Measurements from ENCODE around the gene TEAD1. TPM values are rescaled to one million over a fixed set of nuclear protein-coding genes. Genes with fewer than 3 reads are reported as not detected.

TEAD1 gene
- total and polyA plus RNA-seq, 9 of the 15 experiments (the other 6 are each of a cell fraction or from before 2014, with no cell fraction given) = 1.7 to 17.7 (median 10.8) TPM

DNA sequence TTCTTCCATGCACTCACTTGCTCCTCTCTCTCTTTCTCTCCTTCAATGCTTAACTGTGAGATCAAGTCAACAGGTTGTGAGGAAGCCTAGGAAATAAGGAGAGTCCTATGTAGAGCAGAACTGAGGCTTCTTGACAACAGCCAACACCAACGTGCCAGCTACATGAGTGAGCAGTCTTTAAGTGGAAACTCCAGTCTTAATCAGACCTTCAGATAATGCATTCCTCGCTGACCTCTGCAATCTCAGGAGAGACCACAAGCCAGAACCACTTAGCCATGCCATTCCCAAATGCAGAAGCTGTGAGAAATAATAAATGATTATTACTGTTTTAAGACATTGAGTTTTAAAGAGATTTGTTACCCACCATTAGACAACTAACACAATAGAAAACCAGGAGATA, 6.1 kb upstream of the TEAD1 start:
- BruUV-seq (replicated peaks) = no TSS peak
- Histone ChIP-seq H3K27me3 (ENCODE audit: control insufficient read depth in 2 of 2, insufficient read depth in 2 of 2, low read length in 2 of 2) (0 out of 5 replicates have a peak, but pooled peaks cover 0 to 4% of the 10 kb centered on the region in 2 experiments), H3K79me2 (ENCODE audit: control insufficient read depth, insufficient read depth, low read length) (no peaks in the 10 kb centered on the region), H3K4me3 (no peak overlapping the region), H3K9me1 (ENCODE audit: control insufficient read depth, insufficient read depth, low read length) (no peaks in the 10 kb centered on the region), H3K27ac (ENCODE audit: extremely low read depth, low read depth, low read length) (no peak overlapping the region), H3K9me3 (replicated peaks; ENCODE audit: control insufficient read depth, insufficient read depth, low read depth, low read length) (no peaks in the 10 kb centered on the region), H3K4me1 (replicated peaks in 1 of 2; ENCODE audit: control insufficient read depth in 2 of 2, insufficient read depth in 2 of 2, low read length in 2 of 2) (peaks cover 0 to under 1% of the 10 kb centered on the region in 2 experiments; a peak in 1 of 5 replicates), H3K36me3 (ENCODE audit: control insufficient read depth, insufficient read depth, low read length) (no peaks in the 10 kb centered on the region), H4K20me1 (replicated peaks; ENCODE audit: control insufficient read depth, insufficient read depth, low read length) (no peaks in the 10 kb centered on the region), H3K9ac (ENCODE audit: insufficient read depth in 1 of 2, low read depth in 2 of 2, low read length in 2 of 2) (no peak overlapping the region), H2AFZ (ENCODE audit: low read depth, low read length) (no peak overlapping the region), H3K4me2 (ENCODE audit: insufficient read depth, low read length) (no peak overlapping the region)
- ChIA-PET POLR2A (interaction anchor here (0.6 kb wide), 1 partner anchor 12 kb away, joined by 3 read pairs; no protein-coding TSS in a partner anchor), CTCF (ENCODE audit: low intra/inter-chr PET ratio) (no interaction called here)
- no peak for TF ChIP-seq CREB1 (IDR thresholded peaks at IDR 0.05)
- no peak for TF ChIP-seq CREB1 (CRISPR knock-in tag; IDR thresholded peaks at IDR 0.05)
- no peak for TF ChIP-seq ZNF695 (CRISPR knock-in tag; IDR thresholded peaks at IDR 0.05)
- TF ChIP-seq BCLAF1 (IDR thresholded peaks at IDR 0.05; ENCODE audit: borderline replicate concordance in 1 of 2, control insufficient read depth in 1 of 2, low read depth in 2 of 2, low read length in 1 of 2) = no peak
- no peak for TF ChIP-seq MEIS2 (IDR thresholded peaks at IDR 0.05; ENCODE audit: partially characterized antibody)
- TF ChIP-seq IRF2 (CRISPR knock-in tag; IDR thresholded peaks at IDR 0.05) = no peak
- TF ChIP-seq CAMTA2 (CRISPR knock-in tag; conservative IDR thresholded peaks at IDR 0.05) = no peak
- no peak for TF ChIP-seq ZNF143 (CRISPR knock-in tag; IDR thresholded peaks at IDR 0.05)
- no peak for TF ChIP-seq DPF2 (IDR thresholded peaks at IDR 0.05)
- TF ChIP-seq ZFP36 (IDR thresholded peaks at IDR 0.05; ENCODE audit: low read depth, low read length, partially characterized antibody) = no peak
- TF ChIP-seq ZNF639 (CRISPR knock-in tag; conservative IDR thresholded peaks at IDR 0.05 in 1 of 2, IDR thresholded peaks at IDR 0.05 in 1 of 2) = no peak
- no peak for TF ChIP-seq SMARCE1 (IDR thresholded peaks at IDR 0.05)
- TF ChIP-seq MCM5 (IDR thresholded peaks at IDR 0.05; ENCODE audit: low read depth) = no peak
- no peak for TF ChIP-seq KAT8 (IDR thresholded peaks at IDR 0.05; ENCODE audit: low read depth)
- TF ChIP-seq, protein P1, sequence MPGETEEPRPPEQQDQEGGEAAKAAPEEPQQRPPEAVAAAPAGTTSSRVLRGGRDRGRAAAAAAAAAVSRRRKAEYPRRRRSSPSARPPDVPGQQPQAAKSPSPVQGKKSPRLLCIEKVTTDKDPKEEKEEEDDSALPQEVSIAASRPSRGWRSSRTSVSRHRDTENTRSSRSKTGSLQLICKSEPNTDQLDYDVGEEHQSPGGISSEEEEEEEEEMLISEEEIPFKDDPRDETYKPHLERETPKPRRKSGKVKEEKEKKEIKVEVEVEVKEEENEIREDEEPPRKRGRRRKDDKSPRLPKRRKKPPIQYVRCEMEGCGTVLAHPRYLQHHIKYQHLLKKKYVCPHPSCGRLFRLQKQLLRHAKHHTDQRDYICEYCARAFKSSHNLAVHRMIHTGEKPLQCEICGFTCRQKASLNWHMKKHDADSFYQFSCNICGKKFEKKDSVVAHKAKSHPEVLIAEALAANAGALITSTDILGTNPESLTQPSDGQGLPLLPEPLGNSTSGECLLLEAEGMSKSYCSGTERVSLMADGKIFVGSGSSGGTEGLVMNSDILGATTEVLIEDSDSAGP (CRISPR knock-in tag; IDR thresholded peaks at IDR 0.05) = no peak
- TF ChIP-seq RFX5 (IDR thresholded peaks at IDR 0.05; ENCODE audit: low read depth, low read length) = no peak
- no peak for TF ChIP-seq ZNF431 (CRISPR knock-in tag; IDR thresholded peaks at IDR 0.05)
- no peak for TF ChIP-seq ARNT (IDR thresholded peaks at IDR 0.05)
- intact Hi-C loops (cut with micrococcal nuclease) = no loop called here
- no peak for ATAC-seq
- in situ Hi-C loops (cut with MboI) = no loop called here
- no peak for DNase-seq (ENCODE audit: extremely low read depth in 1 of 4, low spot score in 3 of 4)
- FAIRE-seq = no peak
- 3% methylated on average over 2 of the region's 2 CpGs for WGBS (ENCODE audit: insufficient coverage, low coverage, missing lambda C conversion rate)
